GM18519 (cell line): ENCODE results near the gene DAAM2.

Experiments used
- ATAC-seq: cut with Tn5 transposase; IDR thresholded peaks from one replicate; pipeline ENCODE4 v1.9.1; 2021; ENCODE audit warnings: mild to moderate bottlenecking, moderate library complexity; ENCODE audit not compliant: unreplicated experiment, low FRiP score

The DAAM2 gene

GRCh38 chr6:39816747-39817146, 24.6 kb downstream of the DAAM2 start:
- no peak for ATAC-seq

GRCh38 chr6:39818695-39819094, 26.5 kb downstream of the DAAM2 start:
- ATAC-seq, result no peak

DNA sequence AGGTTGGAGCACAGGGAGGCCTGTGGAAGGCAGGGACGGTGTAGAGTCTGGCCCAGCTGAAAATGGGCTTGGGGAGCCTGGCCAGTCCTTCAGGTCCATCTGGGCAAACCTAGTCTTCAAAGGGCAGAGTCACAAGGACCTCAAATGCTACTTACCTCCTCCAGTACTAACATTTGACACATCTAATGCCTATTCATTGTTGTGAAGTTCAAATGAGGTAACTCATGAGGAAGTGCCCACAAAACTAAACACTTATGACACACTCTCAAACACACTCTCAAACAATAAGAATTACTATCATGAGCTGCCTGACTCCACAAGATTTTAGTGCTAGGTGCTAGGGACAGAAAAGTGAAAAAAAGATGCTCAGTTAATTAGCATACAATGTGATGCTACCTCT, 27.1 kb downstream of the DAAM2 start:
- ATAC-seq, result no peak

DNA sequence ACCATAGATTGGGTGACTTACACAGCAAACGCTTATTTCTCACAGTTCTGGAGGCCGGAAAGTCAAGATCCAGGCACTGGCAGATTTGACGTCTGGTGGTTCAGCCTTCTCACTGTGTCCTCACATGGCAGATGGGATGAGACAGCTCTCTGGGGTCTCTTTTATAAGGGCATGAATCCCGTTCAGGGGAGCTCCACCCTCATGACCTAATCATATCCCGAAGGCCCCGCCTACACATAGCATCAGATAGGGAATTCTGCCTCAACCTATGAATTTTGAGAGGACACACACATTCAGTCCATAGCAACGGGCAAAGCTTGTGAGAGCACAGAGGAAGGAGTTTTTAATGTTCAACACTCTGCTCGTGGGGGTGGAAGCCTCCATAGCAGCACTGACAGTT, 27.5 kb downstream of the DAAM2 start:
- ATAC-seq, result no peak

DNA sequence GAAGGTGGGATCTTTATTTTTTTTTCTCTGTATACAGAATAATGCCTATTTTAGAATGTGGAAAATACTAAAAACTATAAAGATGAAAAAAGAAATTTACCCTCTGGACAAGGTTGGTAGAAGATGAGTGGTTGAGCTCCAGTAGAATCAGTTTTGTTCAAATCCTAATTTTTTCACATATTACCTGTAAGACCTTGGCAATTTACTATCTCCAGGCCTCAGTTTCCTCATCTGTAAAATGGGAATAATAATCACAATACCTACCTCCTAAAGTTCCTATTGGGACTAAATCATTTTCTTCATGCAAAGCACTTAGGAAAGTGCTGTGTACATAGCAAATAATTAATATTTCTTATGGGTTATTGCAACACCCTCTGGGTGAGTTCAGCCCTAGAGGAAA, 28.4 kb downstream of the DAAM2 start:
- ATAC-seq, result no peak

DNA sequence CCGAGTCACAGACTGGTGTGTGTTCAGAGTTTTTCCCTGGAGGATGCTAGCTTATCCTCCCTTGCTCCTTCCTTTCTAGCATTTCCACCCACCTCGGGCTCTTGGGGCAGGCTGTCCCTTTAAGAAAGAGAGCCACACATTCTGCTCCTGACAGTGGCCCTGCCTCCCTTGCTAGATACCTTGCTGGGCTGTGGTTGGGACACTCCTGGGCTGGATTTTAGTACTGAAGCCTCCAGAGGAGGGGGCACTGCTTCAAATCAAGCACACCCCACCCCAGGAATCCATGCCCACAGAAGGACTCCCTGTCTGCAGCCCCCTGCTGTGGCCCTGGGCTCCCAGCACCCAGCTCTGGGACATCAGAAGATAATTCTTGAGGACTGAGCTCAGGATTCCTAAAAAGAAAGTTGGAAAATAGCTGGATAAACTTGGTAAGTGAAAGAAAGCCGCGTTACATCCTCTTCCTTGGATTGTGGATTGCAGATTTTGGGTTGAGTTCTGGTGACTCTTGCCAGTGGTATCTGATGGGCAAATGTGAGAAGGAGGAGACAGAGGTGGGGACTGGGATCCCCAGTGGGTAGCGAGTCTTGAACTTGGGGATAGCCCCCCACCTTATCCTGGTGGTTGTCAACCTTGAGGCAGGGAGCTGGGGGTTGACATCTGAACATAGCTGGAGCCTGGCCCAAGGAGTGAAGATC, 29.0 kb downstream of the DAAM2 start:
- ATAC-seq, result no peak

DNA sequence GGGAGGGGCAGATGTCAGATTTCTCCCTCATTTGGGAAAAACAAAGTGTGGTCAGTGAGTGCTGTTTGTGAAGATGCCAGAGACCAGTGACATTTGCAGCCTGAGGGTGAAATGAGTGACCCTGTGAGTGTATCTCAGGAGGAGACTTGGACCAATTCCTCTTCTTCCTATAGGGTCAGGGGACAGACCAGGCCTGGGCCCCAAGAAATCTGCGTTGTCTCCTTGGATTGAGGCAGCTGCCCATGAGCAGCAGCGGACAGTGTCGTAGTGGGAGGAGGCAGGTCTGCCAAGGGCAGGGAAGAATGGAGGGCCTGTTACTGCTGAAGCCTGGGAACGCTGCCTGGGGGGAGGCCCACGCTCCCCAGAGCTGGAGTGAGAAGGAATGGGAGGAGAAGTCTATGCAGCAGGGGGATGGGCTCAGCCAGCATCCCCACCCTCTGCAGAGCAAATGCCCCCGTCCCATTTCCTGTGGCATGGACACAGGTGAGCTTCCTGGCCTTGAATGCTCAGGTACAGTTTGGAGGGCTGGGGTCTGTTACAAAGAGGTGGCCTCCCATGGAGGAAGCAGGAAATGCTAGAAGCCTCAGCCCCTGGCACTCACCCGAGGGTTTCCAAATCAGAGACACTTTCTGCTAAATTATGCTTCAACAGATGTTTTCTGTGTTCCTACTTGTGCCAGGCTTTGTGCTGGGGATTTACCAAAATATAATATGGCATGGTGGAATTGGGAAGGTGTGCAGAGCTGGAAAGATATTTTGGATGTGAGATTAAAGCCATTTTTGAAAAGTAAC, 29.8 kb downstream of the DAAM2 start:
- no peak for ATAC-seq

GRCh38 chr6:39822846-39823815, 31.0 kb downstream of the DAAM2 start:
- no peak for ATAC-seq

GRCh38 chr6:39824030-39824926, 32.1 kb downstream of the DAAM2 start:
- no peak for ATAC-seq

- no peak for ATAC-seq
Observed at GRCh38 chr6:39829331-39829730, 37.2 kb downstream of the DAAM2 start.

DNA sequence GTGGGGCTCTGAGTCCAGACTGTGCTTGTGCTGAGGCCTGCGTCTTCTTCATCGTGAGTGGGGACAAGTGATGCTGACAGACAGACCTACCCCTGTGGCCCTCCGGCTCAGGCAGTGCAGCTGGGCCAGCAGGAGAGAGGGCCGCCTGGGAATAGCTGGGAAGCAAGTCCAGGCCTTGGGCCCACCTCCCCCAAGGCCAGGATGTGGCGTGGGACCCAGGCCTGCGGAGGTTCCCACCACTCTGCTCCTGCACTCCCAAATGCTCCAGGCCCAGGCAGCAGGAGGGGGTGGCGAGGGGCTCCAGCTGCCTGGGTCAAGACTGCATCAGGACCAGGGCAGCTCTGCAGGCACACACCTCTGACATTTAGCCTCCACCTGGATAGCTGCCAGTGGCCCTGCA, 38.3 kb downstream of the DAAM2 start:
- ATAC-seq, result no peak

- no peak for ATAC-seq
Observed at GRCh38 chr6:39831701-39832100, 39.5 kb downstream of the DAAM2 start.

DNA sequence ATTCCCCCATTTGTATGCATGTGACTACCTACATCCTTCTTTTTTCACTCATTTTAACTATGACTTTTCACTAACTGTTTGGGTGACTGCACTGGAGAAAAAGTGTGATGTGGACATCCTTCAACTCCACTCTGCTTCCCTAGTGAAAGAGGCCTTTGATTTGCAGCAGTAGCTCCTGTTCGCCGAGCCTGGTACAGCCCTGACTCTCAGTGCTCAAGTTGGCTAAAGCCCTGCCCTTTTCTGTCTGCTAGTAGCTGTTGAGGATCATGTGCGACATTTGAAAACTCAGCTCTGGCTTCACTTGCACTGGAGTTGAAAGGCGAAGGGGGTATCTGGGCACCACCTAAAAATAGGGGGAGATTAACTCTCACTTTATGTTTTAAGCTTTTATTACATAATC, 42.1 kb downstream of the DAAM2 start:
- no peak for ATAC-seq

GRCh38 chr6:39834866-39835265, 42.7 kb downstream of the DAAM2 start:
- ATAC-seq, result no peak

GRCh38 chr6:39835821-39836295, 43.7 kb downstream of the DAAM2 start:
- no peak for ATAC-seq

DNA sequence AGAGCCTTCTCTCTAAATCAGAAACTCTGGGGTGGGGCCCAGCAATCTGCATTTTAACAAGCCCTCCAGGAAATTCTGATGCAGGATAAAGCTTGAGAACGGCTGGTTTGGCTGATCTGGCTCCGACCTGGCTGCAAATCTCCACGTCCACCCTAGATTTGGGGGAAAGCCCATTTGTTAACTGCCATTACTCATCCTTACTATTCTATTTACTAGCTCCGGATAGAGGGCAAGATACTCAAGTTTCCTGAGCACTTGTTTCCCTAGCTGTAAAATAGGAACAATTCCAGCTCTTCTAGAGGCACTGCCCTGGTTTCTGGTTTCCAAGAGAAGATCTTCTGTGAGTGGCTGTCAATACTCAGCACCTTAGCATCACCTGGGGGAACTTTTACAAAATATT, 44.4 kb downstream of the DAAM2 start:
- no peak for ATAC-seq

DNA sequence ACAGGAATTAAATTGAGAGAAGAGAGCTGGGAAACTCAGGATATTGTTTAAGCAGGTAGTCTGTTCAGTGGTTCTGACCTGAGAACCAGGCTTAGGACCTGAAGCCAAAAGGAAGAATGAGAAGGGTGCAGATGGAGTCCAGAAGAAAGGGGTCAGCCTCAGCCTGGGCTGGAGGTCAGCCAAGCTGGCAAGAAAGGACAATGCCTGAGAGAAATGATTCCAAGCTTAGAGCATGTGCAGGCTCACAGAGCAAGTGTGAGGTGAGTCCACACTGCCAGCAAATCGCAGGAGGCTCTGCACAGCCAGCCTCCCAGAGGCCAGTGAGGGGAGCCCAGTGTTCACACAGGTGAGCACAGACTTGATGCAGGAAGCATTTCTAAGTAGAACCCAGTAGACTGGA, 47.3 kb downstream of the DAAM2 start:
- no peak for ATAC-seq

GRCh38 chr6:39840781-39841180, 48.6 kb downstream of the DAAM2 start:
- ATAC-seq, result no peak

DNA sequence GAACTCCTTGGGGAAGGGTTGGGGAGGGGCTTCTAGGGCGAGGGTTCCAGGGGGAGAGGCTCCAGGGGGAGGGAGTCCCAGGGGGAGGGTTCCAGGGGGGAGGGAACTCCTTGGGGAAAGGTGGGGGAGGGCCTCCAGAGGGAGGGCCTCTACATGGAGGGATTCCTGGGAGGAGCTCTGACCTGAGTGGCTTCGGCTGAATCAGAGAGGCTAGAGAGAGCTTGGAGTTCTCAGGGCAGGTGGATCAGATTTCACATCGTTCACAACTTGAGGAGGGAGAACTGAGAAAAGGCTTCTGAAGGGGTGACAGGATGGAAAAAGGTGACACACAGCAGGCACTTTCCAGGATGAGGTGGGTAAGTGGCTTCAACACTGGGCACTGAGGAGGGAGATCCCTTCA, 49.1 kb downstream of the DAAM2 start:
- no peak for ATAC-seq

- no peak for ATAC-seq
Observed at GRCh38 chr6:39841923-39842322, 49.7 kb downstream of the DAAM2 start.
